Transverse colon (tissue), 4 donors: ENCODE results near the gene SLC25A52.

ENCODE experiments used
- POLR2A ChIP-seq: fragments of 450-650 bp; IDR thresholded peaks from one replicate; pipeline ENCODE4 v1.6.1; 2016; ENCODE audit warnings: antibody characterized with exemption, mild to moderate bottlenecking, moderate library complexity
- POLR2AphosphoS5 ChIP-seq, 3 donors: sonication (generic); formaldehyde crosslinking; IDR thresholded peaks; one replicate each; pipeline ENCODE4 v1.6.1; 2016; ENCODE audit warnings: antibody characterized with exemption in 3 of 3
- TF ChIP-seq, protein P1 (sequence below), 5 experiments: fragments of 200-600 bp in 3 of 5; fragments of 450-650 bp in 2 of 5; sonication (generic) in 3 of 5; IDR thresholded peaks; 1 replicate in 2 of 5; 2 replicates in 3 of 5; pipeline ENCODE4 v1.5.1; 2016 to 2017; ENCODE audit warnings: antibody characterized with exemption in 5 of 5, inconsistent platforms in 3 of 5, mild to moderate bottlenecking in 2 of 5, moderate library complexity in 1 of 5

DNA sequence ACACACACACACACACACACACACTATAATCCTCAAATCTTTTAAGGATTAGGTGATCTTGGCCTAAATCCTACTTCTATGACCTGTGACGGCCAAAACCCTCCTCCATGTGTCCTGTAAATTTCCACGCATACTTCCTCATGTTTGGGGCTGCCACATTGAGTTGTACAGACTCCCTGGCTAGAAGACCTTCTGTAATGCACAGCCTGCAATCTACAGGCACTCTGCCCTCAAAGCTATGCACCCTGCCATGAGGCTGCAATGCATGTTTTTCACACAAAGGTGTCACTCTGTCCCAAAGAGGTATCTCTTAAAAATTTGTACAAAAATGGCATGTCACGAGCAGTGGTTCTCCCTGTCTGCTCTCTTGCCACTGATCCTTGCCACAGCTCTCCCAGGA is 49.9 kb downstream of the SLC25A52 start:
- TF ChIP-seq, protein P1, sequence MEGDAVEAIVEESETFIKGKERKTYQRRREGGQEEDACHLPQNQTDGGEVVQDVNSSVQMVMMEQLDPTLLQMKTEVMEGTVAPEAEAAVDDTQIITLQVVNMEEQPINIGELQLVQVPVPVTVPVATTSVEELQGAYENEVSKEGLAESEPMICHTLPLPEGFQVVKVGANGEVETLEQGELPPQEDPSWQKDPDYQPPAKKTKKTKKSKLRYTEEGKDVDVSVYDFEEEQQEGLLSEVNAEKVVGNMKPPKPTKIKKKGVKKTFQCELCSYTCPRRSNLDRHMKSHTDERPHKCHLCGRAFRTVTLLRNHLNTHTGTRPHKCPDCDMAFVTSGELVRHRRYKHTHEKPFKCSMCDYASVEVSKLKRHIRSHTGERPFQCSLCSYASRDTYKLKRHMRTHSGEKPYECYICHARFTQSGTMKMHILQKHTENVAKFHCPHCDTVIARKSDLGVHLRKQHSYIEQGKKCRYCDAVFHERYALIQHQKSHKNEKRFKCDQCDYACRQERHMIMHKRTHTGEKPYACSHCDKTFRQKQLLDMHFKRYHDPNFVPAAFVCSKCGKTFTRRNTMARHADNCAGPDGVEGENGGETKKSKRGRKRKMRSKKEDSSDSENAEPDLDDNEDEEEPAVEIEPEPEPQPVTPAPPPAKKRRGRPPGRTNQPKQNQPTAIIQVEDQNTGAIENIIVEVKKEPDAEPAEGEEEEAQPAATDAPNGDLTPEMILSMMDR (IDR thresholded peaks at IDR 0.05) = no peak
- TF ChIP-seq POLR2A = no peak
- no peak for TF ChIP-seq POLR2AphosphoS5 (IDR thresholded peaks at IDR 0.05)
